COLO668 (cell line): ENCODE results near the gene EPRS1.
"Not testable (repeated sequence)": the region's sequence is repeated elsewhere in the genome, so short reads cannot be mapped to it uniquely, and the experiment has no call there.

ENCODE experiments used
- DNase-seq: peaks from one replicate; lab custom pipeline; 2025; ENCODE audit not compliant: unreplicated experiment; lab: John Stamatoyannopoulos, UW

The EPRS1 gene

DNA sequence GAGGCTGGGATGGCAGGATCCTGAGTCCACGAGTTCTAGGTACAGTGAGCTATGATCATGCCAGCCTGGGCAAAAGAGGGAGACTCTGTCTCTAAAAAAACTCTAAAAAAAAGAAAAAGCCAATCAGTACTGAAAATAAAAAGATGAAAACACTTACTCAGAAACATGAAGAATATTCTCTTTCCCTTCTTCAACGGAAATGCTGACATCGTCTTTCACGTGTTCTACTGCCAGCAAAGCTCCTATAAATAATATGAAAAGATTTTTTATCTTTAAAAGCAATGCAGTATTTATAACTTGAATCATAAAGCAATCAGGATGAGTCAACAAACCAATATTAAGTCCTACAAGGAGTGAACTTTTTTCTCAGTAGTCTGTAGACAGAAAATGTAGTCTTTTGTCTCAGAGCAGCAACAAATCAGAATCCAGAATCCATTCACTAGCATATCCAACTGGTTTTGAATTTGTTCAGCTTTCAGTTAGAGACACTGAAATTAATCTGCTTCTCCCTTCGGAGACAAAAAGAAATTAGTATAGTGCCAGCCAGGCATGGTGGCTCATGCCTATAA is 6.2 kb downstream of the EPRS1 start:
- DNase-seq, result no peak

DNA sequence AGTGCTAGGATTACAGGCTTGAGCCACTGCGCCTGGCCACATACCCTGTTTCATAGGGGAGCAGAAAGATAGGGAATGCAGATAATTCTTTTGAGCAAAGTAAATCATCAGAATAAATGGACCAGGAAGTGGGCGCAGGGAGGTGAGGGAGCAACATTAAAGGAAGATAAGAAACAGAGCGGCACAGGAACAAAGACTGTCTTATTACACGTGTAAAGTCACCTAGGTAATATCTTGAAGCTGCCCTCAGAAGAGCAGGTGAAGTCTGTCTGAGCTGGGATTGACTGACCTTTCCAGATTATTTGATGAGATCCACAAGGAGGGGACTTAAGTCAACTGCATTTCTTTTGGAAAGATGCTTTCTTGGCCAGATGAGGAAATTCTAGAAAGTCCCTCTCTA is 7.7 kb downstream of the EPRS1 start:
- DNase-seq, result no peak

DNA sequence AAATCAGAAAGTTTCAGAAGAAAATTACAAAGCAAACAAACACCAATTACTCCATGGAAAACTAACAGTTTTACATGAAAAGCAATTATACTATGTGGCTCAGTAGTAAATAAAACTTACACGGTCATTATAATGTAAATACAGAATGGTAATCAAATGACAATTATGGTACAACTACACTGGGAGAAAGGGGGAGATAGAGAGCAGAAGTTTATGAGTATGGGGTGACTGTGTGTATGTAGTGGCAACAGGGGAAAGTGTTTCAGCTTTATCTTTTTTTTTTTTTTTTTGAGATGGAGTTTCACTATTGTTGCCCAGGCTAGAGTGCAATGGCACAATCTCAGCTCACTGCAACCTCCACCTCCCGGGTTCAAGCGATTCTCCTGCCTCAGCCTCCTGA is 8.5 kb downstream of the EPRS1 start:
- not testable (repeated sequence) for DNase-seq

- no peak for DNase-seq
Observed at GRCh38 chr1:220032911-220033310, 13.4 kb downstream of the EPRS1 start.

DNA sequence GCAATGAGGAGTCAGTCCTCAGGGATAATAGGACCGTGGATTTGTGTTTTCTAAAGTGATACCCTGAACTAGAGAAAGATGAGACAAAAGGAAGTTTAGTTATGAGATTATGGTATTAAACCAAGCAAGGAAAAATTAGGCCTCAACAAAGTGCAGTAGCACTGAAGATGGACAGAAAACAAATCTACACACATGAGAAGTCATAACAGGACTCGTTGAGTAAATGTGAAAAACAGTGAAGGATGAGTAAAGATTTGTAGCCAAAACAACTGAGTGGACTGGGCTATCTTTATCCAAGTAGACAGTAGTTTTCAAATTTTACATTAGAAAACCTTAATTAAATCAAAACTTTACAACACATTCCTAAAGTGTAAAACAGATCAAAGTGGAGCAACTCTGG is 15.0 kb downstream of the EPRS1 start:
- no peak for DNase-seq

DNA sequence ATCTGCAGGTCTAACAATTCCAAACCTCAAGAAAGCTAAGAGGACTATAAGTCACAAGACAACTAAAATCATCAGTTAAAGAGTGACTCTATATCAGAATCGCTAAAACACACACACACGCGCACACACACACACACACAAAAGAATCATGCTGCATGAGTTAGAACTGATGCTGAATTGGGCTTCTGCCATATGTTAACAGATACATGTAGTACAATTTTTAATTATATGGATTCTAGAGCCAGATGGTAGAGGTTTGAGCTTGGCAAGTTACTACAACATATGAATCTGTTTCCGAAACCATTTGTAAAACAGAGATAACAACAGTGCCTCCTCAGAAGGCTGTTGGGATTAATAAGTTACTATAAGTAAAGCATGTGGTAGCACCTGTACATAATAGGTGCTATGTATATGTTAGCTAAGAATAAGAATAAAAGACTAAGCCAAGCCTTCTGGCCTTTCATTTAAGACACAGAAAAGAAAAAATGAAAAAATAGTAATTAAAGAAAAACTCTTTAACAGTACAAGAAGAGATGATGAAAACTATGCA is 17.9 kb downstream of the EPRS1 start:
- DNase-seq, result no peak

GRCh38 chr1:220019071-220019470 is 27.2 kb downstream of the EPRS1 start:
- DNase-seq, result no peak

- DNase-seq, result no peak
Observed at GRCh38 chr1:220013497-220013896, 32.8 kb downstream of the EPRS1 start.

DNA sequence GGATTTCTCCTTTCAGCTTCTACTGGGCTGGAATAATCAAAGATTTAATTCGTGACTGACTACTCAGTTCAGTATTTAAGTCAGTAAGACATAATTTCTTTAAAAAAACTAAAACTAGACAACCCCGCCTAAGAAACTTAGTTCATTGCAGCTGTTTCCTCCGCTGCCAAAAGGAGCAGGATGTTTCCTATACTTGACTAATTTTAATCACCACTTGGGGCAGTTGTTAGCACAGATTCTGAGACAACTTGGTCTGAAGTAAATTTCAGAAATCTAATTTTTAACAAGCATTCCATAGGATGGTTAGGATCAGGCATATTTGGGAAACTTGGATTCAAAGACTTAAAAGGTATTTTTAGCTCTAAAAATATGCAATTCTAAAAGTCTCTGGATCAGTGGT is 34.0 kb downstream of the EPRS1 start:
- no peak for DNase-seq

- DNase-seq, result no peak
Observed at GRCh38 chr1:220011620-220012019, 34.7 kb downstream of the EPRS1 start.

DNA sequence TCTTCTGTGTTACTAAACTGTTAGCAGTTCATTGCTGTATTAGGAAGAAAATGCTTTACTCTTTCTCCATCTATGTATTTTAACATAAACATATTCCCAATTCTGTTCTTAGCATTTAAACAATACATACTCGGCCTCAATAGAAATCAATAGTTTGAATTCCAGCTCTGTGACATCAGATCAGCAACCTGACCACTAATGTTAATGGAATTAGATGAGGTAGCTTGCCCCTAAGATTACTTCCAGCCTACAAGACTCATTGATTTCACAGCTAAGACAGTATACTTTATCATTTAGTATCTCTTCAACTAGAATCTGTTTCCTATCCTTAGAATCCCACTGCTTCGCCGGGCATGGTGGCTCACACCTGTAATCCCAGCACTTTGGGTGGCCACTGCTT is 38.9 kb downstream of the EPRS1 start:
- no peak for DNase-seq

GRCh38 chr1:220005489-220005888 is 40.8 kb downstream of the EPRS1 start:
- no peak for DNase-seq

GRCh38 chr1:220003610-220004299 is 42.5 kb downstream of the EPRS1 start:
- DNase-seq, result no peak

DNA sequence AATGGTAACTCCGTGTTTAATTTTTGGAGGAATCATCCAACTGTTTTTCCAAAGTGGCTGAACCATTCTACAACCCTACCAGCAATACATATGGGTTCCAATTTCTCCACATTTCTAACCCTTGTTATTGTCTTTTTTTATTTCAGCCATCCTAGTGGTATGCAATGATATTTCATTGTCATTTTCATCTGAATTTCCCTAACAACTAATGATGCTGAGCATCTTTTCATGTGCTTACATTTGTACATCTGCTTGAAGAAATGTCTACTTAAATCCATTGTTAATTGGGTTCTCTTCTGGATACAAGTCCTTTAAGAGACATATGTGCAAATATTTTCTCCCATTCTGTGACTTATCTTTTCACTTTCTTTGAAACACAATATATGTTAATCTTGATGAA is 43.3 kb downstream of the EPRS1 start:
- DNase-seq, result no peak

- DNase-seq, result no peak
Observed at GRCh38 chr1:220001095-220001501, 45.2 kb downstream of the EPRS1 start.

- DNase-seq, result no peak
Observed at GRCh38 chr1:219999821-220000220, 46.5 kb downstream of the EPRS1 start.
